Adipose tissue (tissue), 3 donors: ENCODE data around the gene LAMC3. TPM values are rescaled to one million over a fixed set of nuclear protein-coding genes. Genes with fewer than 3 reads are reported as not detected.
"Not testable (repeated sequence)": the region's sequence is repeated elsewhere in the genome, so short reads cannot be mapped to it uniquely, and the experiment has no call there.

Experiments used
- H3K27ac ChIP-seq: one replicate; pipeline ENCODE4 v1.5.1; 2013; ENCODE audit warnings: low read depth, low read length
- WGBS, 3 donors: extraction: QIAGEN DNeasy Blood & Tissue Kit; methylation state at CpG; one replicate each; pipeline ENCODE4 v1.1.7; 2013; 5-methylcytosine and 5-hydroxymethylcytosine counted together
- polyA plus RNA-seq, 3 donors: library from polyadenylated mRNA; stranded (reverse); fragments of 200-250 nt; gene quantifications; one replicate each; pipeline ENCODE4 v1.2.3, GENCODE V29; 2013
- donor health status: healthy with polysubstance abuse.
- donor health status: Bipolar disorder and iron deficiency.
- donor health status: healthy.

Gene LAMC3
- polyA plus RNA-seq, 3 donors = 0.45 to 1.8 (median 0.46) TPM

- not testable (repeated sequence) for H3K27ac ChIP-seq
- WGBS, 3 donors = 83 to 88% (median 87%) methylated on average over 4 to 5 of the region's 6 CpGs
These were observed 106.4 kb downstream of the LAMC3 start for GRCh38 chr9:131115360-131115742.

- no peak overlapping the region for H3K27ac ChIP-seq
- whole genome bisulfite sequencing, 3 donors = 55 to 82% (median 70%) methylated on average over 22 of the region's 22 CpGs
These were observed 107.5 kb downstream of the LAMC3 start for GRCh38 chr9:131116281-131117120.

DNA sequence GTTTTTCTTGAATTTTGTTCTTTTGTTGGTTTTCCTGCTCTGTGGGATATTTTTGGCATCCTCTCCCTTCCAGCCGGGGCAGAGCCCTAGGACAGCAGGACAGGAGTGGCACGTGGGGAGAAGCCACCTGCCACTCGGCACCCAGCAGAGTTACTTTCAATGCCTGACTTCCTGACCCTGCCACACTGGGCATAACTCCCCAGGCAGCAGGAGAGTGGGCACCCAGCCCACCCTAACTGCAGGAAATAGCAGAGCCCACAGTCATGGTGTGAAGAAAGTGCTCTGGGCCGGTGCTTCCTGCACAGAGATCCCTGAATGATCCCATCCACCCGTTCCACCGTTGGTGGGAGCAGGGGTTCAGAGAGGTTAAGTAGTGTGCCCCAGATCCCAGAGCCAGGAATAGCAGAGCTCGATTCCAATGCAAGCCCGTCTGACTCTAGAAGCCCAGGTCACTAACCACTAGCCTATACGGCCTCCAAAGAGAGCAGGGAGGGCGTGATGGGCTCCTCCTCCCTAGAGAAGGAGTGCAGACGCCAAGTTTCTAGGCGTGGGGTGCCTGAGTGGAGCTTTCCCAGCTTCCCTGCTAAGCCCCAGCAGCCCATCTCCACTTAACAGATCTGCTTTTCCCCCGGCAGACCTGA, 108.3 kb downstream of the LAMC3 start:
- WGBS, 3 donors = 29 to 68% (median 39%) methylated on average over 13 of the region's 13 CpGs
- H3K27ac ChIP-seq = no peak overlapping the region

DNA sequence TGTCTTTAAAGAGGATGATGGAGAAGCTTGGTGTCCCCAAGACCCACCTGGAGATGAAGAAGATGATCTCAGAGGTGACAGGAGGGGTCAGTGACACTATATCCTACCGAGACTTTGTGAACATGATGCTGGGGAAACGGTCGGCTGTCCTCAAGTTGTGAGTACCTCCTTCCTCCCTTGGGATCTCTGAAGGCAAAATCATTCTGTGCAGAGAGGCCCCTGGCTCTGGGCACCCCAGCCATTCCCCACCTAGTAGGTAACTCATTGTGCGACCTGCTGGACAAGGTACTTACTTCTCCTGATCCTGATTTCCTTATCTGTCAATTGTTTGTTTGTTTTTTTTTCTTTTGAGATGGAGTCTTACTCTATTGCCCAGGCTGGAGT, 108.8 kb downstream of the LAMC3 start:
- WGBS, 3 donors = 59 to 84% (median 63%) methylated on average over 4 of the region's 4 CpGs
- H3K27ac ChIP-seq = no peak overlapping the region

DNA sequence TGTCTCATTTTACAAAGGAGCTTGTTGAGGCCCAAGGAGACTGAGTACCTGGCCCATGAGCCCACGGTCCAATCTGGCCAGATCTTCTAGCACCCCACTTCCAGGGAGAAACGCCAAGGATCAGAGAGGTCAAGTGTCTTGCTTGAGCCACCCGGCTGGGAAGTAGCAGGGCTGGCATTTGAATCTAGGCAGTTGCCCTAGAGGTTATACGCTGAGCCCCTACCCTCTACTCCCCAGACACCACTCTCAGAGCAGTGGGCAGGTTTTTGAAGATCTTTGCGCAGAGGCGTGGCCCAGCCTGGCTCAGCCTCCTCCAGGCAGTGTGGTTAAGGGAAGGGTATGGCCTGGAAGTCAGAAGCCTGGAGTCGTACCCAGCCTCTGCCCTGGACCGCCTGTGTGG, 110.6 kb downstream of the LAMC3 start:
- 77 to 85% (median 84%) methylated on average over 8 of the region's 8 CpGs for WGBS, 3 donors
- H3K27ac ChIP-seq = no peak overlapping the region

GRCh38 chr9:131120620-131121228, 111.8 kb downstream of the LAMC3 start:
- 89 to 91% (median 90%) methylated on average over 6 to 7 of the region's 7 CpGs for WGBS, 3 donors
- no peak overlapping the region for H3K27ac ChIP-seq

DNA sequence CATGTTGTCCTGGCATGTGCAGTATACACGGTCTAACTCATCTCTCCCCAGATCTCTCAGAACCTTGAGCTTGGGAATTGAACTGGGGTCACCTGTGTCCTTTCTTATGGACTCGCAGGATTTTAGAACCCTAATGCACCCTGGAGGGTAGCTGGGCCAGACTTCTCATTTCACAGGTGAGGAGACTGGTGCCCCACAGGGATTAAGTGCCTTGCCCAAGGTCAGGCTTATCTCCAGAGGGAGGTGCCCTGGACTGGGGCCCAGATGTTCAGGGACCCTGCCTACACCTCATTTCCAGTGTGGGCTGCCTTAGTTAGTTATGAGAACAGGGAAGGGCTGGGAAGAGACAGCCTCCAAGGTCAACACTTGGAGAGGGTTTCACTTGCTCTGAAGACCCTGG, 112.4 kb downstream of the LAMC3 start:
- WGBS, 3 donors = 54 to 88% (median 85%) methylated on average over 2 of the region's 2 CpGs
- H3K27ac ChIP-seq = no peak overlapping the region

- H3K27ac ChIP-seq = no peak overlapping the region
- WGBS, 3 donors = 69 to 92% (median 84%) methylated on average over 2 of the region's 2 CpGs
These were observed 113.2 kb downstream of the LAMC3 start for GRCh38 chr9:131122158-131122557.

DNA sequence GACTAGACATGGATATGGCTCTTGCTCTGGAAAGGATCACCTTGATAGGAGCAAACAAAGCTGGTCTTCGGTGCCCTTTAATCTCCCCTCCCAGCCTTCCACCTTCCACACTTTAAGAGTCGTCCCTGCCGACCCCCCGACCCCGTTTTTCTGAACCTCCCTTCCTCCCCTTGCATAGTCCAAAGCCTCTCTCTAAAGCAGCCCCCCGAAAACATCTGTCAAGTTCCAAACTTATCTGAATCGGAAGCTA, 116.0 kb downstream of the LAMC3 start:
- WGBS, 3 donors = 2% methylated on average over 7 of the region's 7 CpGs
- no peak overlapping the region for H3K27ac ChIP-seq

DNA sequence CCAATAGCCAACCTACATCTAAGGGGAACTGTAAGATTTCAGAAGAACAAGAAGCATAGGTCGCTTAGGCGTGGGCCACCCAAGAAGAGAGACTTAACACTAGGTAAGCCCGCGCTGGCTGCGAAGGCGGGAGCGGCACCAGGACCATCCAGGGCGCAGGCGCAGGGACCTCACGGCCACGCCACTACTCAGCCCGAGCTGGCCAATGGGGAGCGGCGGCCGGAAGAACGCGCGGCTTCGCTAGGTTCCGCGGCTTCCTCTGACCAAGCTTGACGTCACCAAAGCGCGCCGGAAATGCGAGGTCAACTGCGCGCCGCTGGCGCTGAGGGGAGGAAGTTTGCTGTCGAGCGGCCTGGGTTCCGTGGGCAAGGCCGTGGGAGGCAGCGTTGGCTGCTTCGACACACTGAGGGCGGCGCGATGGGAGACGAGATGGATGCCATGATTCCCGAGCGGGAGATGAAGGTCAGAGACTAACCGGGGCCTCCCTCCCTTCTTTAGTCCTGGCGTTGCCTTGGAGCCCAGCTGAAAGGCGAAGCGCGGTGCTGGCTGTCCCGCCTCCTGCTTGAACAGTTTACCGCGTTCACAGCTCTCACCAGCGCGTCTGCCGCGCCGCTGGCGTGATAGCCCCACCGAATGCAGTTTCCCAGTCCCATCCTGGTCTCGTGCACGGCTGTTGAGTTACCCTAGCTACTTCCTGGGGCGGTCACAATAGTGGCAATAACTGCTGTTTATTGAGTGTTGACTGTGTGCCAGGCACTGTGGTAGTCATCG, 116.5 kb downstream of the LAMC3 start, which contains the start of gene NUP214:
Gene NUP214, plus strand, starts transcription at position 299 of the 771 bp plus-strand sequence. Its CDS starts 119 bp downstream, at position 418.
- H3K27ac ChIP-seq = no peak within 1 kb of the TSS
- 0% methylated on average over 59 to 61 of the region's 61 CpGs for WGBS, 3 donors

GRCh38 chr9:131126059-131126426, 117.1 kb downstream of the LAMC3 start:
- no peak overlapping the region for H3K27ac ChIP-seq
- 0% methylated on average over 11 of the region's 11 CpGs for WGBS, 3 donors

DNA sequence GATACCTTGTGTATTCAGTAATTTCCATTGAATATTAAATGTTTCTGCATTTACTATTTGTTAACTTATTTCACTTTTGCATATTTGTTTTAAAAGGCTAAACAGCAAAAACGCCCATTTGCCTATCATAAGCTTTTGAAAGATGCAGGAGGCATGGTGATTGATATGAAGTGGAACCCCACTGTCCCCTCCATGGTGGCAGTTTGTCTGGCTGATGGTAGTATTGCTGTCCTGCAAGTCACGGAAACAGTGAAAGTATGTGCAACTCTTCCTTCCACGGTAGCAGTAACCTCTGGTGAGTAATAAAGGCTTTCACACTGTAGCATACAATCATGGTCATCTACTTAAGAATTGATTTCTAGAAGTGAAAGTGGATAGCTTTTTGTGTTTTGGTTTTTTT, 120.2 kb downstream of the LAMC3 start:
- no peak overlapping the region for H3K27ac ChIP-seq
- 71 to 80% (median 77%) methylated on average over 3 of the region's 3 CpGs for WGBS, 3 donors

DNA sequence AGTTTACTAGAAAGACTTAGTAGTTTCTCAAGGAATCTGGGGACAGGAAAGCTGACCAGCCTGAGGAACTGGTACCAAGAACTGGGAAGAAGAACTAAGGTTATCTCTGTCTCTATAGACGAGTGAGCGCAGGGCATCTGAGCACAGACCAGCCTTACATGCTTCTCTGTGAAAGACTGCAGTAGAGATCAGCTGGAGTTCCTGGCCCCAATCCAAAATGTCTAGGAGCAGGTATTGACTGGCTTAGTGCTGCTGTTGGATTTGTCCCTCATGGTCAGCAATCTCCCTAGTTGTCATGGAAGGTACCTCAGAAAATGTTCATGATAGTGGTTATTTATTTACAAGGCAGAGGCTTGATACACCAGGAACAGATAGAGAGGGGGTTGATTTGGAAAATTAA, 129.7 kb downstream of the LAMC3 start:
- 55 to 96% (median 95%) methylated on average over 2 of the region's 2 CpGs for WGBS, 3 donors
- no peak overlapping the region for H3K27ac ChIP-seq

DNA sequence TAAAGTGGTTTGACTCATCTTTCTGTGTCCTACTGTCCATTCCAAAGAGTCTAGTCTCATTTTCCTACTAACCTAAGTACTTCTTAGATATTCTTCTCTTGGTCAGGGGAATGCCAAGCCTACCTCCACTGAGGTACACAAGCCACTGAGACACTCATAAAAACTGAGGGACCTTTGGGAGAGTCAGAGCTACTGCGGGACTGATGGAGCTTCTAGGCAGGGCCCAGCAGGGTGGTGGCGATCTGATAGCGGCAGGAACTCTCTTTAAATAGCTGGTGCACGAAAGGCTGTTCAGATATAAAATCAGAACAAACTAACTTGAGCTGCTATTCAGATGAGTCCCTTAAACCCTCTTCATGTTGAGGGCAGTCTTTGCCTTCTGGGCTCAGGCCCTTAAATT, 131.1 kb downstream of the LAMC3 start:
- WGBS, 3 donors = 90 to 94% (median 94%) methylated on average over 4 of the region's 4 CpGs
- H3K27ac ChIP-seq = no peak overlapping the region

DNA sequence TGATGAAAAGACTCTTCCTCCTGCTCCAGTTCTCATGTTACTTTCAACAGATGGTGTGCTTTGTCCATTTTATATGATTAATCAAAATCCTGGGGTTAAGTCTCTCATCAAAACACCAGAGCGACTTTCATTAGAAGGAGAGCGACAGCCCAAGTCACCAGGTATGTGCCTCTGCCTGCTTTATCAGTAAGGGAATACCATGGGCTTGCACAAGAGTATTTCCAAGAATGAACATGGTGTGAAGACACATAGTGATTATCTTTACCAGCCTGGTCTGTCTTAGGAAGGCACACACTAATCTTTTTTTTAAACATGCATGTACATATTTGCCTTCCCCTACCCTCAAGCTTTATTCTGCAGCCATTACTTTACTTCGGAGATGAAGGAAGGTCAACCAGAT, 131.6 kb downstream of the LAMC3 start:
- WGBS, 3 donors = 92 to 98% (median 93%) methylated on average over 3 of the region's 3 CpGs
- no peak overlapping the region for H3K27ac ChIP-seq

GRCh38 chr9:131142160-131142559, 133.2 kb downstream of the LAMC3 start:
- H3K27ac ChIP-seq = no peak overlapping the region
- WGBS, 3 donors = 93 to 96% (median 96%) methylated on average over 3 of the region's 3 CpGs
